Liver (tissue), 9 donors: ENCODE results near the gene GRIN2A. TPM values are rescaled to one million over a fixed set of nuclear protein-coding genes. Genes with fewer than 3 reads are reported as not detected.

Experiments used
- DNase-seq: peaks from one replicate; pipeline ENCODE4 v3.0.0-alpha.2; 2017; ENCODE audit warnings: low spot score
- H3K27ac ChIP-seq, 2 donors: one replicate each; pipeline ENCODE4 v1.7.0; 2013; ENCODE audit warnings: inconsistent platforms in 2 of 2, low read length in 2 of 2, control low read depth in 1 of 2, low read depth in 1 of 2, mild to moderate bottlenecking in 1 of 2
- H3K27me3 ChIP-seq, 4 donors: one replicate each; pipeline versions ENCODE4 v1.6.1 to v1.7.0; 2013; ENCODE audit warnings: low read length in 3 of 4, inconsistent platforms in 1 of 4, mild to moderate bottlenecking in 1 of 4, moderate library complexity in 1 of 4; ENCODE audit not compliant: control insufficient read depth in 4 of 4, insufficient read depth in 4 of 4
- H3K36me3 ChIP-seq, 4 donors: one replicate each; pipeline versions ENCODE4 v1.6.1 to v1.7.0; 2013; ENCODE audit warnings: low read length in 3 of 4, mild to moderate bottlenecking in 3 of 4, low read depth in 1 of 4, moderate library complexity in 1 of 4; ENCODE audit not compliant: control insufficient read depth in 4 of 4, insufficient read depth in 3 of 4
- H3K4me1 ChIP-seq, 4 donors: one replicate each; pipeline versions ENCODE4 v1.6.1 to v1.7.0; 2013; ENCODE audit warnings: low read length in 3 of 4, mild to moderate bottlenecking in 3 of 4, moderate library complexity in 1 of 4; ENCODE audit not compliant: control insufficient read depth in 4 of 4, insufficient read depth in 4 of 4
- H3K4me3 ChIP-seq, 3 donors: one replicate each; pipeline versions ENCODE4 v1.6.1 to v1.7.0; 2013; ENCODE audit warnings: low read length in 3 of 3, control low read depth in 1 of 3, low read depth in 1 of 3, mild to moderate bottlenecking in 1 of 3
- H3K9ac ChIP-seq, 2 donors: one replicate each; pipeline ENCODE4 v1.7.0; 2013; ENCODE audit warnings: low read length in 2 of 2, mild to moderate bottlenecking in 2 of 2, moderate library complexity in 2 of 2, control low read depth in 1 of 2, low read depth in 1 of 2
- H3K9me3 ChIP-seq, 4 donors: one replicate each; pipeline versions ENCODE4 v1.6.1 to v1.7.0; 2013; ENCODE audit warnings: low read length in 3 of 4; ENCODE audit not compliant: control insufficient read depth in 4 of 4
- EGR1 ChIP-seq, 2 donors: IDR thresholded peaks; 2 replicates each; pipeline ENCODE4 v1.6.1; 2016 to 2018; ENCODE audit warnings: antibody characterized with exemption in 2 of 2, low read depth in 2 of 2
- FOXA1 ChIP-seq: IDR thresholded peaks from 2 replicates; pipeline ENCODE4 v1.6.1; 2016; ENCODE audit warnings: antibody characterized with exemption
- FOXA2 ChIP-seq: IDR thresholded peaks from 2 replicates; pipeline ENCODE4 v1.6.1; 2016; ENCODE audit warnings: antibody characterized with exemption
- GABPA ChIP-seq, 2 donors: IDR thresholded peaks in 1 of 2; conservative IDR thresholded peaks in 1 of 2; 2 replicates each; pipeline ENCODE4 v1.6.1; 2016; ENCODE audit warnings: antibody characterized with exemption in 2 of 2, mild to moderate bottlenecking in 1 of 2, moderate library complexity in 1 of 2
- HNF4A ChIP-seq, 2 donors: conservative IDR thresholded peaks; 2 replicates each; pipeline ENCODE4 v1.6.1; 2016; ENCODE audit warnings: antibody characterized with exemption in 2 of 2, mild to moderate bottlenecking in 2 of 2
- HNF4G ChIP-seq: IDR thresholded peaks from 2 replicates; pipeline ENCODE4 v1.6.1; 2016; ENCODE audit warnings: antibody characterized with exemption
- JUND ChIP-seq, 2 donors: IDR thresholded peaks; 2 replicates each; pipeline ENCODE4 v1.6.1; 2016; ENCODE audit warnings: antibody characterized with exemption in 2 of 2
- NR2F2 ChIP-seq: IDR thresholded peaks from 2 replicates; pipeline ENCODE4 v1.6.1; 2016; ENCODE audit warnings: antibody characterized with exemption
- RAD21 ChIP-seq, 2 donors: IDR thresholded peaks; 2 replicates each; pipeline ENCODE4 v1.6.1; 2016; ENCODE audit warnings: antibody characterized with exemption in 2 of 2, mild to moderate bottlenecking in 2 of 2
- RXRA ChIP-seq, 2 donors: IDR thresholded peaks; 2 replicates each; pipeline ENCODE4 v1.6.1; 2017 to 2018; ENCODE audit warnings: antibody characterized with exemption in 2 of 2, mild to moderate bottlenecking in 1 of 2
- SP1 ChIP-seq: IDR thresholded peaks from 2 replicates; pipeline ENCODE4 v1.6.1; 2018; ENCODE audit warnings: antibody characterized with exemption, mild to moderate bottlenecking
- TAF1 ChIP-seq: conservative IDR thresholded peaks from 2 replicates; pipeline ENCODE4 v1.6.1; 2016; ENCODE audit warnings: antibody characterized with exemption, mild to moderate bottlenecking
- YY1 ChIP-seq: IDR thresholded peaks from 2 replicates; pipeline ENCODE4 v1.6.1; 2016; ENCODE audit warnings: antibody characterized with exemption, mild to moderate bottlenecking
- WGBS: extraction: QIAGEN DNeasy Blood & Tissue Kit; methylation state at CpG from one replicate; pipeline ENCODE4 v1.1.7; 2013; 5-methylcytosine and 5-hydroxymethylcytosine counted together
- polyA plus RNA-seq, 2 donors: library from polyadenylated mRNA; stranded (reverse) in 1 of 2; unstranded in 1 of 2; fragments of 200-250 nt in 1 of 2; fragments of >200 nt in 1 of 2; fragmentation: Nextera tagmentation in 1 of 2; extraction: Ambion mirVana in 1 of 2; gene quantifications; one replicate each; pipeline versions ENCODE4 v1.2.1 to v1.2.3, GENCODE V29; 2013 to 2015
- total RNA-seq, 2 donors: library from RNA; depleted of rRNA; stranded (reverse); fragments of >200 nt; gene quantifications; one replicate each; pipeline ENCODE4 v1.2.3, GENCODE V29; 2014
- TF ChIP-seq, protein P1 (sequence below): IDR thresholded peaks from 2 replicates; pipeline ENCODE4 v1.6.1; 2016; ENCODE audit warnings: antibody characterized with exemption
- TF ChIP-seq, protein P2 (sequence below): IDR thresholded peaks from 2 replicates; pipeline ENCODE4 v1.6.1; 2016; ENCODE audit warnings: antibody characterized with exemption, mild to moderate bottlenecking
- TF ChIP-seq, protein P3 (sequence below): IDR thresholded peaks from 2 replicates; pipeline ENCODE4 v1.6.1; 2016; ENCODE audit warnings: antibody characterized with exemption
- TF ChIP-seq, protein P4 (sequence below): IDR thresholded peaks from 2 replicates; pipeline ENCODE4 v1.6.1; 2016; ENCODE audit warnings: antibody characterized with exemption
- TF ChIP-seq, protein P5 (sequence below): fragments of 150-350 bp; IDR thresholded peaks from 2 replicates; pipeline ENCODE4 v1.5.1; 2017; ENCODE audit warnings: improper control_type of control experiment, low read depth, low read length; ENCODE audit not compliant: missing input control
- donor health status: healthy.
- donor health status: healthy.
- donor health status: healthy.
- donor health status: healthy.
- donor health status: healthy.

The GRIN2A gene
- total and polyA plus RNA-seq, 4 donors, result under 0.01 to 0.08 (median 0.07) TPM; not detected in 1

DNA sequence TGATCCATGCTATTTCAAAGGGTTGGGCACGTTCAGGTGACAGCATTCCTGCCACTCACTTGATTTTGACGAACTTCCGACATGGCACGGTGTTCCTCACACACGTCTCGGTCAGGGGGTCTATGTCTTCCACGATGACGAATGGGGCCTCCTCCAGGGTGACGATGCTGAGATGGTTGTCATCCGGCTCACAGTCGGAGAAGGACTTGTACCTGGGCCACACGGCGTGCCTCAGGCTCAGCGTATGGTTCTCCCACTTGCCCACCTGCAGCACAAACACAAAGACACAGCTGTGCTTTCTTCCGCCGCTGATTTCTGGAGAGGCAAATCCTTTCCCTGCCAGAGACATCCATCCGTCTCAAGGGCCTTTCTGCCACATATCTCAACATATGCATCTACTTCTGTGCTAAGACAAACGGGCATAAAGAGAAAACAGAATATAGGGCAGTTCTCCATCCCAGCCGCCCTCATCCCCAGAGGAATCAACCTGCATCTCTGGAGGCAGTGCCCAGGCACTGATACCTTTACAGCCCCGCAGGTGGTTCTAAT is 332.5 kb downstream of the GRIN2A start:
- Histone ChIP-seq H3K4me3 (no peak overlapping the region), H3K36me3 (no peaks in the 10 kb centered on the region), H3K27me3 (no peaks in the 10 kb centered on the region), H3K9ac (no peak overlapping the region), H3K9me3 (no peaks in the 10 kb centered on the region), H3K4me1 (no peaks in the 10 kb centered on the region), H3K27ac (no peak overlapping the region)
- DNase-seq, result no peak
- TF ChIP-seq, protein P1, sequence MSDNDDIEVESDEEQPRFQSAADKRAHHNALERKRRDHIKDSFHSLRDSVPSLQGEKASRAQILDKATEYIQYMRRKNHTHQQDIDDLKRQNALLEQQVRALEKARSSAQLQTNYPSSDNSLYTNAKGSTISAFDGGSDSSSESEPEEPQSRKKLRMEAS, result no peak
- TF ChIP-seq RAD21 (IDR thresholded peaks at IDR 0.05) (no peak), HNF4G (no peak), SP1 (no peak), RXRA (IDR thresholded peaks at IDR 0.05) (no peak), HNF4A (conservative IDR thresholded peaks at IDR 0.05) (no peak), YY1 (no peak), EGR1 (IDR thresholded peaks at IDR 0.05; ENCODE audit: low read depth in 2 of 2) (no peak), TAF1 (no peak), JUND (IDR thresholded peaks at IDR 0.05) (no peak), GABPA (IDR thresholded peaks at IDR 0.05 in 1 of 2, conservative IDR thresholded peaks at IDR 0.05 in 1 of 2) (no peak), NR2F2 (no peak), FOXA2 (no peak), FOXA1 (no peak)
- TF ChIP-seq, protein P2, sequence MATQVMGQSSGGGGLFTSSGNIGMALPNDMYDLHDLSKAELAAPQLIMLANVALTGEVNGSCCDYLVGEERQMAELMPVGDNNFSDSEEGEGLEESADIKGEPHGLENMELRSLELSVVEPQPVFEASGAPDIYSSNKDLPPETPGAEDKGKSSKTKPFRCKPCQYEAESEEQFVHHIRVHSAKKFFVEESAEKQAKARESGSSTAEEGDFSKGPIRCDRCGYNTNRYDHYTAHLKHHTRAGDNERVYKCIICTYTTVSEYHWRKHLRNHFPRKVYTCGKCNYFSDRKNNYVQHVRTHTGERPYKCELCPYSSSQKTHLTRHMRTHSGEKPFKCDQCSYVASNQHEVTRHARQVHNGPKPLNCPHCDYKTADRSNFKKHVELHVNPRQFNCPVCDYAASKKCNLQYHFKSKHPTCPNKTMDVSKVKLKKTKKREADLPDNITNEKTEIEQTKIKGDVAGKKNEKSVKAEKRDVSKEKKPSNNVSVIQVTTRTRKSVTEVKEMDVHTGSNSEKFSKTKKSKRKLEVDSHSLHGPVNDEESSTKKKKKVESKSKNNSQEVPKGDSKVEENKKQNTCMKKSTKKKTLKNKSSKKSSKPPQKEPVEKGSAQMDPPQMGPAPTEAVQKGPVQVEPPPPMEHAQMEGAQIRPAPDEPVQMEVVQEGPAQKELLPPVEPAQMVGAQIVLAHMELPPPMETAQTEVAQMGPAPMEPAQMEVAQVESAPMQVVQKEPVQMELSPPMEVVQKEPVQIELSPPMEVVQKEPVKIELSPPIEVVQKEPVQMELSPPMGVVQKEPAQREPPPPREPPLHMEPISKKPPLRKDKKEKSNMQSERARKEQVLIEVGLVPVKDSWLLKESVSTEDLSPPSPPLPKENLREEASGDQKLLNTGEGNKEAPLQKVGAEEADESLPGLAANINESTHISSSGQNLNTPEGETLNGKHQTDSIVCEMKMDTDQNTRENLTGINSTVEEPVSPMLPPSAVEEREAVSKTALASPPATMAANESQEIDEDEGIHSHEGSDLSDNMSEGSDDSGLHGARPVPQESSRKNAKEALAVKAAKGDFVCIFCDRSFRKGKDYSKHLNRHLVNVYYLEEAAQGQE, result no peak
- TF ChIP-seq, protein P3, sequence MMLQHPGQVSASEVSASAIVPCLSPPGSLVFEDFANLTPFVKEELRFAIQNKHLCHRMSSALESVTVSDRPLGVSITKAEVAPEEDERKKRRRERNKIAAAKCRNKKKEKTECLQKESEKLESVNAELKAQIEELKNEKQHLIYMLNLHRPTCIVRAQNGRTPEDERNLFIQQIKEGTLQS, result no peak
- TF ChIP-seq, protein P4, sequence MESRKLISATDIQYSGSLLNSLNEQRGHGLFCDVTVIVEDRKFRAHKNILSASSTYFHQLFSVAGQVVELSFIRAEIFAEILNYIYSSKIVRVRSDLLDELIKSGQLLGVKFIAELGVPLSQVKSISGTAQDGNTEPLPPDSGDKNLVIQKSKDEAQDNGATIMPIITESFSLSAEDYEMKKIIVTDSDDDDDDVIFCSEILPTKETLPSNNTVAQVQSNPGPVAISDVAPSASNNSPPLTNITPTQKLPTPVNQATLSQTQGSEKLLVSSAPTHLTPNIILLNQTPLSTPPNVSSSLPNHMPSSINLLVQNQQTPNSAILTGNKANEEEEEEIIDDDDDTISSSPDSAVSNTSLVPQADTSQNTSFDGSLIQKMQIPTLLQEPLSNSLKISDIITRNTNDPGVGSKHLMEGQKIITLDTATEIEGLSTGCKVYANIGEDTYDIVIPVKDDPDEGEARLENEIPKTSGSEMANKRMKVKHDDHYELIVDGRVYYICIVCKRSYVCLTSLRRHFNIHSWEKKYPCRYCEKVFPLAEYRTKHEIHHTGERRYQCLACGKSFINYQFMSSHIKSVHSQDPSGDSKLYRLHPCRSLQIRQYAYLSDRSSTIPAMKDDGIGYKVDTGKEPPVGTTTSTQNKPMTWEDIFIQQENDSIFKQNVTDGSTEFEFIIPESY, result no peak
- 85% methylated on average over 20 of the region's 20 CpGs for WGBS

DNA sequence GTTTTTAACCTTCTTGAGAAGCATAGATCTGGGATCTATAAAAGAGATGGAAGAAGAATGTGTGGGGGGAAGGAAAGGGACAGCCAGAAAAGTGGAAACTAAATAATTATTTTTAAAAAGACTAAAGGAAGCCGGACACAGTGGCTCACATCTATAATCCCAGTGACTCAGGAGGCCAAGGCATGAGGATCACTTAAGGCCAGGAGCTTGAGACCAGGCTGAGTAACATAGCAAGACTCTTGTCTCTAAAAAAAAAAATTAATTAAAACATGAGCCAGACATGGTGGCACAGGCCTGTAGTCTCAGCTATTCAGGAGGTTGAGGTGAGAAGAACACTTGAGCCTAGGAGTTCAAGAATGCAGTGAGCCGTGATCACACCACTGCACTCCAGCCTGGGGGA is 335.1 kb downstream of the GRIN2A start:
- peaks cover 0 to 6% (median 0%) of the 10 kb centered on the region in 4 donors for H3K27me3 ChIP-seq
- 96% methylated on average over 2 of the region's 2 CpGs for WGBS
- TF ChIP-seq, protein P4, result no peak
- no peak for TF ChIP-seq GABPA (IDR thresholded peaks at IDR 0.05 in 1 of 2, conservative IDR thresholded peaks at IDR 0.05 in 1 of 2)
- TF ChIP-seq, protein P3, result no peak
- TF ChIP-seq HNF4A (conservative IDR thresholded peaks at IDR 0.05), result no peak
- TF ChIP-seq SP1, result no peak
- no peak for TF ChIP-seq RXRA (IDR thresholded peaks at IDR 0.05)
- TF ChIP-seq NR2F2, result no peak
- TF ChIP-seq, protein P5, sequence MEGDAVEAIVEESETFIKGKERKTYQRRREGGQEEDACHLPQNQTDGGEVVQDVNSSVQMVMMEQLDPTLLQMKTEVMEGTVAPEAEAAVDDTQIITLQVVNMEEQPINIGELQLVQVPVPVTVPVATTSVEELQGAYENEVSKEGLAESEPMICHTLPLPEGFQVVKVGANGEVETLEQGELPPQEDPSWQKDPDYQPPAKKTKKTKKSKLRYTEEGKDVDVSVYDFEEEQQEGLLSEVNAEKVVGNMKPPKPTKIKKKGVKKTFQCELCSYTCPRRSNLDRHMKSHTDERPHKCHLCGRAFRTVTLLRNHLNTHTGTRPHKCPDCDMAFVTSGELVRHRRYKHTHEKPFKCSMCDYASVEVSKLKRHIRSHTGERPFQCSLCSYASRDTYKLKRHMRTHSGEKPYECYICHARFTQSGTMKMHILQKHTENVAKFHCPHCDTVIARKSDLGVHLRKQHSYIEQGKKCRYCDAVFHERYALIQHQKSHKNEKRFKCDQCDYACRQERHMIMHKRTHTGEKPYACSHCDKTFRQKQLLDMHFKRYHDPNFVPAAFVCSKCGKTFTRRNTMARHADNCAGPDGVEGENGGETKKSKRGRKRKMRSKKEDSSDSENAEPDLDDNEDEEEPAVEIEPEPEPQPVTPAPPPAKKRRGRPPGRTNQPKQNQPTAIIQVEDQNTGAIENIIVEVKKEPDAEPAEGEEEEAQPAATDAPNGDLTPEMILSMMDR, result no peak
- TF ChIP-seq RAD21 (IDR thresholded peaks at IDR 0.05), result no peak
- no peak for TF ChIP-seq JUND (IDR thresholded peaks at IDR 0.05)
- TF ChIP-seq, protein P1, result no peak
- TF ChIP-seq EGR1 (IDR thresholded peaks at IDR 0.05; ENCODE audit: low read depth in 2 of 2), result no peak
- no peak overlapping the region for H3K4me3 ChIP-seq
- H3K27ac ChIP-seq, result no peak overlapping the region
- DNase-seq, result no peak
- H3K9ac ChIP-seq, result no peak overlapping the region
- H3K36me3 ChIP-seq, result no peaks in the 10 kb centered on the region
- no peaks in the 10 kb centered on the region for H3K4me1 ChIP-seq
- H3K9me3 ChIP-seq, result no peaks in the 10 kb centered on the region
